NCI-H1092 (cell line): Measurements from ENCODE around the gene WASF3.

ENCODE experiments used
- DNase-seq: peaks from one replicate; lab custom pipeline; 2025; lab: John Stamatoyannopoulos, UW

WASF3 gene, protein sequence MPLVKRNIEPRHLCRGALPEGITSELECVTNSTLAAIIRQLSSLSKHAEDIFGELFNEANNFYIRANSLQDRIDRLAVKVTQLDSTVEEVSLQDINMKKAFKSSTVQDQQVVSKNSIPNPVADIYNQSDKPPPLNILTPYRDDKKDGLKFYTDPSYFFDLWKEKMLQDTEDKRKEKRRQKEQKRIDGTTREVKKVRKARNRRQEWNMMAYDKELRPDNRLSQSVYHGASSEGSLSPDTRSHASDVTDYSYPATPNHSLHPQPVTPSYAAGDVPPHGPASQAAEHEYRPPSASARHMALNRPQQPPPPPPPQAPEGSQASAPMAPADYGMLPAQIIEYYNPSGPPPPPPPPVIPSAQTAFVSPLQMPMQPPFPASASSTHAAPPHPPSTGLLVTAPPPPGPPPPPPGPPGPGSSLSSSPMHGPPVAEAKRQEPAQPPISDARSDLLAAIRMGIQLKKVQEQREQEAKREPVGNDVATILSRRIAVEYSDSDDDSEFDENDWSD

DNA sequence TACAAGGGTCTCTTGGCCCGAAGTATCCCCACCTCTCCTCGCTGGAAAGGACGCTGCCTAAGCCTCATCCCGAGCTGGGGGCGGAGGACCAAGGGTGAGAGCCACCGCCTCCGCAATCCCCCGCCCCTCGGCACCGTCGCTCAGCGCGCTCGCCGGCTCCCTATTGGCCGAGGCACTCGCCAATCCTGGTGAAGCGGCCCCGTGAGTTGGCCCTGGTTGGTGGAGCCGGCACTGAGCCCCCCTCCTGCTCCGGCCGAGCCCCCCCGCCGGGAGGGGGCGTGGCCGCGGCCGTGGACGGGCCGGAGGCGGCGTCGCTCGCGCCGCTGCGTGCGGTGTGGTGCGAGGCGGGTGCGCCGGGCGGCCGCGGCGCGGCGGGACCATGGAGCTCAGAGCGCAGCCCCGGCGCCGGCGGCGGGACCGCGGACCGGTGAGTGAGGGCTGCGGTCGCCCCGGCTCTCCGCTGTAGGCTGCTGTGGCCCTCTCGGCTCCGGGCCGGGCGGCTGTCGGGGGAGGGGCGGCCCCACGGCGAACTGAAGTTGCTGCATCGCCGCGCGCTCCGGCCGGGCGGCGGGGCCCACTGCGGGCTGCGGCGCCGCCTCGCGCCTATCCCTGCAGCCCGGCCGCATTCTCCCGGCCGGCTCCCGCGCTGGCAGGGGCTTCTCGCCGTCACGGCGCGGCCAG lies at the start of gene WASF3:
Gene WASF3 (plus strand): TSS at position 291 of the 681 bp plus-strand sequence. CDS start 84,588 bp downstream, outside the sequence.
- DNase-seq = peak; percentile 96

DNA sequence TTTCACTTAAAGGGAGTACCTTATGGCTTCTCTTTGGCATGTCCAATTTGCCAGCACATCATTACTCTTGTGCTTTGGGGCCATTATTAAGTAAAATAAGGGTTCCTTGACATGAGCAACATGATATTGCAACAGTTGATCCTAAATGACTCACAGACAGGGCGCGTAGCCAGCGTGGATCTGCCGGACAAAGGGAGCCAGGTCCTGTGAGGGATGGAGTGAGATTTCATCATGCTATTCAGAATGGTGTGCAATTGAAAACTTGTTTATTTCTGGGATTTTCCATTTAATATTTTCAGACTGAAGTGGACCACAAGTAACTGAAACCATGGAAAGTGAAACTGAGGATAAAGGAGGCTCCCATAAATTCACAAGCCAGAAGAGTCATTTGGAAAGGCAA lies 48.6 kb upstream of the WASF3 start:
- DNase-seq = no peak

DNA sequence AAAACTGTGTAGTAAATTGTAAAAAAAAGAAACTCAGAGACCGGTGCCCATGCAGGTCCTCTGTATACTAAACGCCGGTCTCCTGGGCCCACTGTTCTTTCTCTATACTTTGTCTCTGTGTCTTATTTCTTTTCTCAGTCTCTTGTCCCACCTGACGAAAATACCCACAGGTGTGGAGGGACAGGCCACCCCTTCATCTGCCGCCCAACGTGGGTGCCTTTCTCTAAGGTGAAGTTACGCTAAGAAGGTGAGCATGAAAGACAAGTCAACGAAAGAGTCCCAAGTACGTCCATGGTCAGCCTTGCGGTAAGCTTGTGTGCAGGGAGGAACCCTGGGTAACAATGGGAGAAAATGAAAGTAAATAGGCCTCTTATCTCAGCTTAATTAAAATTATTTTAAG lies 48.0 kb upstream of the WASF3 start:
- DNase-seq = no peak

DNA sequence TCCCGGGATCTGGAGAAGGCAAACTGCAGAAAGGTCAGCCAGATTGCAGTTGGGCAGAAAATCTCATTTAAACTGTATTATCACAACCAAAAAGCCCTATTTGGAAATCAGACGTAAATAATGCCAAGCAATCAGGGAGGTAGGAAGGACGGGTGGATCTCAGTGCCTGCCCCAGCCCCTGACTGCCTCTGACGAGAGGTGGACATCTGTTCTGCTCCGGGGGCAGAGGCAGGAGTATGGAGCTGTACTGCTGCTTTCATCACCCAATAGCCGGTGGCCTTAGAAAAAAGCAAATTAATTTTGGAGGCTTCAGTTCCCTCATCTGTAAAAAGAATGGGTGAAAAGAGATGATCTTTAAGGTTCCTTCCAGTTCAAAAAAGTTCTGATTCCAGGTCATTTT lies 43.6 kb upstream of the WASF3 start:
- DNase-seq = no peak

DNA sequence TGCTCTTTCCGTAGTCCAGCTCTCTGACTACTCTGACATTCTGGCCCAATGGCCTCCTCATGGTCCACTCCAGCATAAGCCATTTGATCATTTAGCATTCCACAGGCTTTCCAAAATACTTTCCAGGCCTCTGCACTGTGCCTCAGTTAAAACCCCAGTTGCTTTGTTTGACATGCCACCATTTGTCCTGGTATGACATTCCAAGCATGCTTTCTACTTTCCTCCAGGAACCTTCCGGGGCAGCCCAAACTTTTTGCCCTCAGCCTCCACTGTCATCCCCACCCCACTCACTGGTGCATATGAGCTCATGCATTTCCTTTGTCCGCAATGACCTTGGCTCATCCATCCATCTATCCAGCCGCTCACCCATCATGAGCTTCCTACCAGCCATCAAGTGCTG lies 41.8 kb upstream of the WASF3 start:
- no peak for DNase-seq

DNA sequence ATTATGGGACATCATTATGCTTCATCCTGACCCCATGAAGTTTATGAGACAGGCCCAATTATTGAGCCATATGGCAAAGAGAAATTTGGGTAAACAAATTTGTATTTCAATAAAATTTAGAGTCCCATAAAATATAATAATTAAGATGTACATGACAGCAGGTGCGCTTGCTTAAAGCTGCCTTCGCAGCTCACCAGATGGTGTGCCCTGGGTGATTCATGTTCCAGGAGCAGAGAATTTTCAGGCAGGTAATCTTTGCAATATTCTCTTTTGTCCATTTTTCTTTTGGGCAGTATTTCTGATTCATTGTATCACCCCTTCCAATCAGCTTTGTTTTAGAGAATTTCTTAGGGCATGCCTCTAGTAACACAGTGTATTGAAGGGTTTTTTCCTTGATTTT lies 39.5 kb upstream of the WASF3 start:
- no peak for DNase-seq

DNA sequence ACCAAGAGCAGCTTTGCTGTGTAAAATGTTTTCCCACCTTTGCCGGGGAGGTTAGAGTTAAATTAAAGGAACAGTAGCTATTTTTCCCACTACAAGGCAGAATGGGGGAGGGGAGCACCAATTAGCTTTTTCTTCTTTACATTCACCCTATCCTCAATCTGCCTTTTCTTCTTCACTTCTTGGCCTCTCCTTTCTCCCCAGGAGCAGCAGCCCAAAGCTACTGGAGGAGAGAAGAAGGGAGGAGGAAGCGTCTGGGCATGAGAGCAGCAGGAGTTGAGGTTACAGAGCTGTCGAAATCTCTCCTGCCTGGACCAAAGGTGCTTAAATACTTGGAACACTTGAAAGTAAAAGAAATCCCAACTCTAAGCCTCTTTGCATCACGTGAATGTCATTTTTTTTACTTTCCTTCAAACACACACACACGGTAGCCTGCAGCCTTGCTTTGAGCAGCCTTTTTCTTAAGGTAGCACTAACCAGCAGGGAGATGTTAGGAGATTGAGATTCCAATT lies 39.0 kb upstream of the WASF3 start:
- DNase-seq = no peak

DNA sequence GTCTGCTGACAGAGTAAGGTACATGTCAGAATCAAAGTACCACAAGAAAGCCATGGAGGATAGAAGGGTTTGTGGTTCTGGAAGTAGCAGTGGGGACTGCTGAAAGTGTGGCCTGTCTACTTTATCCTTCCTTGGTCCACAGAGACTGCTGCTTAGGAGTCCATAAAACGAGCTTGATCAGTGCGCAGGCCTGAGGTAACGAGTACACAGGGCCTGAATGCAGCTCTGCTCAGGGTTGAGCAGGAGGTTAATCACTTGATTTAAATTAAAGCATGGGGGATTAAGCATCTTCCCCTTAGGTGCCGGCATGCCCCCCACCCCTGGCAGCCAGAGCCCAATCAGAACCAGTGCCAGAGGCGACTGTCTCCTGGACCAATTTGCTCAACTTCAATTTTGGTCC lies 34.9 kb upstream of the WASF3 start:
- no peak for DNase-seq

DNA sequence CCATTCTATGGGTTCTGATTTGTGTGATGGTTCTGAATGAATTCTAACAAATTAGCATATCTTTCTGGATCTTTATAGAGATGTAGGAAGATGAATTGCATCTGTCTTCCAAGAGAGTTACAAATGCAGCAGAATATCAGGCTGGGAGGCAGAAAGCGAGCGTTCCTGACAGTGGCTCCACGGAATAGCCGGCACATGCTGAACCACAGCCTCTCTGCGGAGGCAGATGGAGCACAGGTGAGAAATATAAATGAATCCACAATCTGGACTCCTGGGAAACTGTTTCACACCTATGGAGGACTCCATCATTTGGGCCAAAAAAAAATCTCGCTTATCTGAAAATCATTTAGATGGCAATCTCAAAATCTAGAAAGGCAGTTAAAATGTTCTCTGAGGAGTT lies 34.5 kb upstream of the WASF3 start:
- no peak for DNase-seq

DNA sequence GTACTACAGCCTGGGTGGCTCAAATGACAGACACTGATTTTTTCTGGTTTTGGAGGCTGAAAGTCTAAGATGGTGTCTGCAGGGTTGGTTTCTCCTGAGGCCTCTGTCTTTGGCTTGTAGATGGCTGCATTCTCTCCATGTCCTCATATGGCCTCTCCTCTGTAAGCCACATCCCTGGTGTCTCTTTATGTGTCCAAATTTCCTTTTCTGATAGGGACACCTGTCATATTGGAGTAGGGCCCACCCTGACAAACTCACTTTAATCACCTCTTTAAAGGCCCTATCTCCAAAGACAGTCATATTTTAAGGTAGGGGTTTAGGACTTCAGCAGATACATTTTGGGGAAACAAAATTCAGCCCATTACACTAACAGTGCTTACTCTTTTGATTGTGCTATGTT lies 32.0 kb upstream of the WASF3 start:
- DNase-seq = no peak

DNA sequence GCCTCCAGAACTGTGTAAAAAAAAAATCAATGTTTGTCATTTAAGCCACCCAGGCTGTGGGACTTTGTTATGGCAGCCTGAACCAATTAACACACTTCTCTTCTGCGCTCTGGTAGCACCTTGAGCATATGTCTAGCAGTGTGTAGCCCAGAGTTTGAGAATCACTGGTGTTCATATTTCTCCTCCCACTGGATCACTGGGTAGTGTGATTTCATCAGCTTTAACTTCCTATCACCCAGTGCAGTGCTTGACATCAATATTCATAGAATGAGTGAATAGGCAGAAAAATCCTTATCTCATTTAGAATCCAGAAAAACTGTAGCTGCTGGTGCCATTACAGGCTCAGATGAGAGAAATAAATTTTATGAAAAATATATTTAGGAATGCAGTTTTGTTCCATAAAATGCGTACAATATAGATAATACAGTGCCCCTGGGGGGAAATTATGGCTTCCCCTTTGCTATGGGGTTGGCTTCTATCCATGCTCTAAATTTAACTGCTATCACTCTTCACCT lies 30.7 kb upstream of the WASF3 start:
- no peak for DNase-seq

DNA sequence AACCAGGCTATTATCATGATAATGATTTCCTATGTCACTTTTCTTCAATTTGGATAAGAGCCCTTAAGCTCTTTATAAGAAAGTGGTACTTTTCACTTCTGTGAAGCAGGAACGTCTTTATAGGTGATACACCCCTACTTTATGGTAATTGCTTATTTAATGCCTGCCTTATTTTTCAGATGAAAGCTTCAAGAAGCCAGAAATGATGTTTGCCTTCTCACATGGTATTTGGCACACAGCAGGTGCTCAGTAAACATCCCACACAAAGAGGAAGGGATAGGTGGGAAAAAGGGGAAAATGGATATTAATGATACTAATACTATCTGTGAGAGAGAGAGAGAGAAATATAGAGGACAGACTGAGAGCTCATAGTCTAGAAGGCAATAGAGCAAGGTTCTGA lies 29.0 kb upstream of the WASF3 start:
- no peak for DNase-seq

DNA sequence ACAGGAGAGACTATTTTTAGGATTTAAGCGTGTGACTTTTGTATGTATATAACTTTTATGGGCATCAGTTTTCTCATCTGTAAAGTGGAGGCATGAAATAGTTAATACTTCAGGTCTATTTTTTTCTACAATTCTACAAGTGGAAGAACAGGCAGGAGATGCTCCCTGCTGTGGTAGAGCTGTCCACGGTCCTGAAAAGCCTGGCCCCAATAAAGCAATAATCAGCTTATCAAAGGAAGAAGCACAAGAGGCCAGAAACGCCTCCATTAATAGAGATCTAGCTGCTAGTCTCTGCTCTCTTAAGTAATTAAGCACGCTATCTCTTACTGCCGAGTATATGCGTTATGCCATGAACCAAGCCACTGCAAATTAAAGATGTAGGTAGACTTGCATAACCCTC lies 28.0 kb upstream of the WASF3 start:
- DNase-seq = no peak

DNA sequence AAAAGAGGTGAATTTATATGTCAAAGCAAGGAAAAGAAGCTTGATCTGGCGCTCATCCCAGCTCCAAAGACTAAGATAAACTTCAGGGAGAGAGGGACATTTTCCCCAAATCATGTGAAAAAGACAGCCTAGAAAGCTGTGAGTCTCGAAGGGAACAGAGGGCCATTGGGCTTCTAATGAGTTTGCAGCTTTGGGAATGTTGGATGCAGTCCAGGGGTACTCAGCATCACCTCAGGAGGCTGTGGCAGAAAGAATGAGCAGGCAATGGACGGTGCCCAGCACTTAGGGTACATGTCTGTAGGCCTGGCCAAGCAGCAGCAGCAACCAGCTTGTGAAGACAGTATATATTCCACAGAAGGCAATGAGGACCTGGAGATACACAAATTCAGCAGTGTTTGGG lies 25.7 kb upstream of the WASF3 start:
- peak; percentile 60 for DNase-seq

DNA sequence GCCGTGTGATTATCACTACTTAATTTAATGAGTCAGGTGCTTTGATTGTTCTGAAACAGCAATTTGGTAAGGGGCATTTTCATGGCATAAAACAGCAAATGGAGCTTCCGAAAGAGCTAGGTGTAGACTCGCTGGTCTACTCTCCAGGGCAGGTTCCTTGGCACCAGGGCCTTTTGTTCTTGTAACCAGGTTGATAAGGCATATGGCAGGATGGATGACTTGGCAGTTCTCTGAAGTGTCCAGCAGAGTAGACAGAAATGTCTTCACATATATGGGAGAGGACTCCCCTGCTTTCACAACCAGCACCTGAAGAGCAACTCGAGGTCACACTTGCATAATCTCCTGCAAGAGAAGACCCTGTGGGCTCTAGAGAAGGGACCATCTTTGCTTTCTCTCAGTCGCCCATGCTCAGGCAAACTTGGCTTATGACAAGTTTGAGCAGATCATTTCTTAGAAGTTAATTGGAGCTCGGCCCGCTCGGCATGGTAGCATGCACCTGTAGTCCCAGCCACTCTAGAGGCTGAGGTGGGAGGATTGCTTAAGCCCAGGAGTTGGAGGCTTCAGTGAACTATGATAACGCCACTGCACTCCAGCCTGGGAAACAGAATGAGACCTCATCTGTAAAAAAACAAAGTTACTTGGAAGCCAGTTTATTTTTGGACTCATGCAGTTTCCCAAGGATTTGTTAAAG lies 23.3 kb upstream of the WASF3 start:
- no peak for DNase-seq

DNA sequence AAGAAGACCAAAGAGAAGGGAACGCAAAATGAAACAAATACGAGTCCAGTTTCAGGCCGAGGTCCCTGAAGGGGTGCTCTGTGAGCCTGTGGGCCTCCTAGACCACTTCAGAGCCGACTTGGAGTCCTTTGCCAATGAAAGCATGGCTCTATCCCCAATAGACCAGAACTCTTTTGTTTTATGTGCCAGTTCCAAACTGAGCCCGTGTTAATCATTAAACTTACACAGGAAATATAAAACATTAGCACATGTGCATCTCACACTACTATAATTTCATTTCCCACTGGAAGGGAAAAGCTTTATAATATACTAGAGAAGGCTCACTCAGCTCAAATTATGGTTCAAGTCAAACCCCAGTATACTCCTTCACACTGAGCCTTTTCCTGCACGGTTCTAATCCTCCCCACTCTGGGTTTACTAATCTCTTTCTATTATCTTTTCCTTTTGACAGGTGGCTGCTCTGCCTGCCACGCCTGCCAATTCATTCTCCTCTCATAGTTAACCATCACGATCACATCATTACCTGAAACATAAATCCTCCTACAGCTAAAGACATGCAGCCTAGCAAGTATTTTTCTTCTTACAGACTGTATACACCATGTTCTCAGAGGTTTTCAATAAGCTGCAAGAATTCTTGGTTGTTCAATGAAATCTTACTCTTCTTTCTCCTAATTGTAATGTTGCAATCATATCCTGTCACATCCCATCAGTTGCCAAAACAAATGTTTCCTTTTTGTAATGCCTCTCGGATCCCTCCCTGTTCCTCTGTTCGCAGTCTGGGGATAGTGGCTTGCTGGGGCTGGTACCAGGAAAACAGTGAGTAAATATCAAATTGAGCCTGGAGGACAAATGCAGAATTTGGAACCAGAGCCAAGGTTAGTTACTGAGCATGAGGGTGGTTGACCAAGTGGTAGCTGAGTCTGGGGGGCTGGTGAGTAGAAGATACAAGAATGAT lies 18.8 kb upstream of the WASF3 start:
- peak; percentile 46 for DNase-seq

DNA sequence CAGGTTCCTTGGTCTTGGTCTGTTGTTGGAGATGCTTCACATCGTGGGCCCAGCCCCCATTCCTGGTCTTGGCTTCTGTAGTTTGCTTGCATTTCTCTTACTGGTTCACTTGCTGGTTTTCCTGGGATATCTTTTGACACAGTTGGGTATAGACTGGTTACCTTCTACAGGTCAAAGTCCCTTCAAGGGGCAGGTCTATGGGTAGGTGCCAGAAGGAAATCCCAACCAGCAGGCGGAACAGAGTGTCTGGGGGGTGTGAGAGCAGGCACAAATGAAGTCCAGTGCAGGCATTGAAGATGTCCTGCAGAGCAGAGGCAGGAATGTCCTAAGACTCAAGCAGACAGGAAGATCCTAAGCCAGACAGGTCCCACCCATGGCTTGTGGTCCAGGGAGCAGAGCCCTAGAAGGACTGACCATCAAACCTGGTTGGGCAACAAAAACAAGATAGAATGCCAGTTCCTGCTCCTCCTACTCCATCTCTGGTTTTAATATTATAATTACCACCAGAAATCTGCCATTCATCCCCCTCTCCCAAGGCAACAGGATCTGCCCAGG lies 17.7 kb upstream of the WASF3 start:
- DNase-seq = no peak

DNA sequence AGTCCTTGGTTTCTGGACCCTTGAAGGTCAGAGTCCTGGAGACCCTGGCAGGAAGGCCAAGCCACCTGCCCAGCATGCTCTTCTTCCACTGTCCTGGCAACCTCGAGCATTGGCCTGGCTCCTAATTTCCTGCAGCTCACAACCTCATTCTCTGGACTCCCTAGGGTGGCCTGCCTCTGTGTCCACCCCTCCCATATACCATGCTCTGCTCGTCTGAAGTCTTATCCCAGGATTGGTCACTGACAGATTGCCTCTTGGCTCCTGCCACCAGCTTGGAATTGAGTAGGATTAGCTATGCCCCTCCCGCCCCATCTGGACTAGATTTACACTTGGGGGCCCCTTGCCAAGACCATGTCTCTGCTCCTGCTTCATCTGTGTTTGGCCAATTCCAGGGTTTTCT lies 17.1 kb upstream of the WASF3 start:
- DNase-seq = no peak

DNA sequence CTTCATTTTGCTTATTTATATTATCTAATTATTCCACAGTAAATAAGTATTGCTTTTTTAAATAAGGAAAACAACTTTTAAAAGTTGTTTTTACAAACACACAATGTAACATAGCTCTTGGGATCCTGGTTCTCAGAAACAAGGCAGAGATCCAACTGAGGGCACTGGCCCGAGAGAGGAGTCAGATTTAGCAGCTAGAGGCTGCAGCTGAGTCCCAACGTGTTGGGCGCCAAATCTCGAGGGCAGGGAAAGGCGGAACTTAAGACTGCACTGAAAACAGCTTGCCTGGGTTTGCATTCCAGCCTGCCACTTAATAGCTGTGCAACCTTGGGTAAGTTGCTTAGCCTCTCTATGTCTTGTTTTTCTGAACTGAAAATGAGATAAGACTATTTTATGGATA lies 16.4 kb upstream of the WASF3 start:
- no peak for DNase-seq

DNA sequence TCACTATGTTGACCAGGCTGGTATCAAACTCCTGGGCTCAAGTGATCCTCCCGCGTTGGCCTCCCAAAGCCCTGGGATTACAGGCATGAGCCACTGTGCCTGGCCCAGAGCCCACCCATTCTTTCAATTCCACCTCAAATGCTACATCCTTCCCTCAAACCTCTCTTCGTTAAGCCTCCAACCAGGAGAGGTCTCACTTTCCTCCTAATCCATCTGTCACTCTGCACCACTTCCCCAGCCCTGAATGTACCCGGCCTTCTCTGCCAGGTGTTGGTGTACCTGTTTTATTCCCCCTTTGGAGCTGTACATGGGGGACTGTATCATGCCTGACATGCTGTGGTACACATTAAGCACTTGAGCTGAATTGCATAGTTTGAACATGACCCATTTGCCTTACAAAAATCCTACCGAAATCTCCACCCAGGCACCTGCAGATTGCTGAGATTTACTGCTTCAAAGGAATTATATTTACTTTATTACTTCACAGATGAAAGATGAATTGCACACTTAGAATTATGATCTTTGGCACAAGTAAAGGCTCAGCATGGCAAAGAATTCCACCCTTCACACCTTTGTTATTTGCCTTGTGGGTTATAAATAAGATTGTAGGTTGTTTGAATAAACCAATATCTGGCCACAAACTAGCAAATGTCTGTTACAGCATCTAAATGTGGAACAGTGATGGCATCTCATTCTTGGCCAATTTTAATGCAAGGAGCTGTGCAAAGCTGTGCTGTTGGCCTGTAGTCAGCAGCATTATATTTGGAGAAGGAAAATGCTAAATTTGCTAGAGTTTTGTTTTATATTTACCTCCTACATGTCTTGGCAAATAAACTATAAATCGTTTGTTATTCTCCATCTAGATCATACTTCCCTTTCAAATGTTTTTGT lies 15.6 kb upstream of the WASF3 start:
- DNase-seq = no peak
